ENCODE data around the gene PDE6G. TPM values are rescaled to one million over a fixed set of nuclear protein-coding genes. Genes with fewer than 3 reads are reported as not detected.

Gene PDE6G
- total and polyA plus RNA-seq, 4 donors, result 0.25 to 1.9 (median 1.3) TPM

- Histone ChIP-seq H3K4me1 (ENCODE audit: control insufficient read depth in 4 of 4, insufficient read depth in 4 of 4, low read length in 3 of 4) (no peaks in the 10 kb centered on the region), H3K4me3 (ENCODE audit: low read depth in 1 of 3, low read length in 3 of 3) (no peak overlapping the region), H3K9me3 (ENCODE audit: control insufficient read depth in 4 of 4, low read length in 3 of 4) (no peaks in the 10 kb centered on the region), H3K27me3 (ENCODE audit: control insufficient read depth in 4 of 4, insufficient read depth in 4 of 4, low read length in 3 of 4) (no peaks in the 10 kb centered on the region), H3K9ac (ENCODE audit: low read depth in 1 of 2, low read length in 2 of 2) (no peak overlapping the region), H3K27ac (ENCODE audit: low read depth in 1 of 2, low read length in 2 of 2) (no peak overlapping the region), H3K36me3 (ENCODE audit: control insufficient read depth in 4 of 4, insufficient read depth in 3 of 4, low read depth in 1 of 4, low read length in 3 of 4) (peaks cover 6 to 72% (median 57%) of the 10 kb centered on the region in 4 donors)
- no peak for DNase-seq (ENCODE audit: low spot score)
- WGBS, result 82% methylated on average over 11 of the region's 11 CpGs
- no peak for TF ChIP-seq REST (IDR thresholded peaks at IDR 0.05)
- no peak for TF ChIP-seq HNF4G (IDR thresholded peaks at IDR 0.05)
- TF ChIP-seq FOXA1 (IDR thresholded peaks at IDR 0.05), result no peak
- no peak for TF ChIP-seq NR2F2 (IDR thresholded peaks at IDR 0.05)
- TF ChIP-seq MAX (IDR thresholded peaks at IDR 0.05), result no peak
- no peak for TF ChIP-seq GABPA (IDR thresholded peaks at IDR 0.05 in 1 of 2, conservative IDR thresholded peaks at IDR 0.05 in 1 of 2)
Observed at GRCh38 chr17:81603846-81604610, 52.3 kb downstream of the PDE6G start.

- Histone ChIP-seq H3K36me3 (ENCODE audit: control insufficient read depth in 4 of 4, insufficient read depth in 3 of 4, low read depth in 1 of 4, low read length in 3 of 4) (peaks cover 4 to 63% (median 49%) of the 10 kb centered on the region in 4 donors), H3K4me3 (ENCODE audit: low read depth in 1 of 3, low read length in 3 of 3) (no peak overlapping the region), H3K9me3 (ENCODE audit: control insufficient read depth in 4 of 4, low read length in 3 of 4) (no peaks in the 10 kb centered on the region), H3K27ac (ENCODE audit: low read depth in 1 of 2, low read length in 2 of 2) (no peak overlapping the region), H3K27me3 (ENCODE audit: control insufficient read depth in 4 of 4, insufficient read depth in 4 of 4, low read length in 3 of 4) (no peaks in the 10 kb centered on the region), H3K9ac (ENCODE audit: low read depth in 1 of 2, low read length in 2 of 2) (no peak overlapping the region), H3K4me1 (ENCODE audit: control insufficient read depth in 4 of 4, insufficient read depth in 4 of 4, low read length in 3 of 4) (no peaks in the 10 kb centered on the region)
- TF ChIP-seq ZBTB33 (IDR thresholded peaks at IDR 0.05) (no peak), RAD21 (IDR thresholded peaks at IDR 0.05) (peak; percentile 83 to 87), MAX (IDR thresholded peaks at IDR 0.05) (no peak), SP1 (IDR thresholded peaks at IDR 0.05) (no peak), ATF3 (IDR thresholded peaks at IDR 0.05) (no peak), YY1 (IDR thresholded peaks at IDR 0.05) (no peak), HNF4G (IDR thresholded peaks at IDR 0.05) (no peak), HNF4A (conservative IDR thresholded peaks at IDR 0.05) (no peak), JUND (IDR thresholded peaks at IDR 0.05) (no peak), NR2F2 (IDR thresholded peaks at IDR 0.05) (peak; percentile 38), FOXA1 (IDR thresholded peaks at IDR 0.05) (no peak), GABPA (IDR thresholded peaks at IDR 0.05 in 1 of 2, conservative IDR thresholded peaks at IDR 0.05 in 1 of 2) (no peak), FOXA2 (IDR thresholded peaks at IDR 0.05) (no peak), RXRA (IDR thresholded peaks at IDR 0.05) (no peak), REST (IDR thresholded peaks at IDR 0.05) (no peak), CTCF (IDR thresholded peaks at IDR 0.05; ENCODE audit: low read depth, low read length, missing input control) (peak; percentile 72), TAF1 (conservative IDR thresholded peaks at IDR 0.05) (no peak), EGR1 (IDR thresholded peaks at IDR 0.05; ENCODE audit: low read depth in 2 of 2) (no peak)
- DNase-seq (ENCODE audit: low spot score), result no peak
- WGBS, result 45% methylated on average over 9 of the region's 9 CpGs
Observed at GRCh38 chr17:81601525-81602120, 54.7 kb downstream of the PDE6G start.
